ENCODE results near the gene THSD7A.

The THSD7A gene

GRCh38 chr7:11760372-11760771, 71.6 kb downstream of the THSD7A start:
- no peak overlapping the region for H3K4me3 ChIP-seq (ENCODE audit: low read depth, low read length)
- no peak overlapping the region for H2BK12ac ChIP-seq (ENCODE audit: low read length)

GRCh38 chr7:11758627-11759111, 73.3 kb downstream of the THSD7A start:
- H3K27ac ChIP-seq (ENCODE audit: low read depth, low read length) = peak overlapping the region; percentile 20
- H3K27me3 ChIP-seq (ENCODE audit: insufficient read depth, low read length) = no peaks in the 10 kb centered on the region
- H3K79me2 ChIP-seq (ENCODE audit: control insufficient read depth, insufficient read depth, low read length, poor library complexity) = no peaks in the 10 kb centered on the region
- H3K9me3 ChIP-seq (ENCODE audit: insufficient read depth, low read depth, low read length) = no peaks in the 10 kb centered on the region
- H3K4me3 ChIP-seq (ENCODE audit: low read depth, low read length) = no peak overlapping the region
- no peak overlapping the region for H4K91ac ChIP-seq (ENCODE audit: low read depth, low read length)
- H2BK120ac ChIP-seq (ENCODE audit: insufficient read depth, low read length, poor library complexity) = no peak overlapping the region
- no peak overlapping the region for H2AFZ ChIP-seq (ENCODE audit: insufficient read depth, low read length, poor library complexity)
- peak overlapping the region; percentile 27 for H2BK5ac ChIP-seq (ENCODE audit: low read depth, low read length, poor library complexity)
- no peaks in the 10 kb centered on the region for H3K36me3 ChIP-seq (ENCODE audit: control insufficient read depth in 1 of 2, insufficient read depth in 2 of 2, low read length in 2 of 2)
- no peak overlapping the region for H4K8ac ChIP-seq (ENCODE audit: low read depth, low read length)
- DNase-seq = peak; percentile 43 to 76
- H3K23ac ChIP-seq (ENCODE audit: low read length) = no peak overlapping the region
- WGBS (ENCODE audit: extremely low coverage, insufficient coverage, insufficient read length) = no CpG with 5 or more reads among the region's 2 CpGs
- H3K18ac ChIP-seq (ENCODE audit: low read length) = no peak overlapping the region
- no peak overlapping the region for H3K4ac ChIP-seq (ENCODE audit: low read depth, low read length)
- H2AK5ac ChIP-seq (ENCODE audit: low read length) = no peak overlapping the region
- H4K12ac ChIP-seq (ENCODE audit: low read depth, low read length) = no peak overlapping the region
- peaks cover 2% of the 10 kb centered on the region for H3K79me1 ChIP-seq (ENCODE audit: low read length)
- H2BK12ac ChIP-seq (ENCODE audit: low read length) = no peak overlapping the region
- H3K4me2 ChIP-seq (ENCODE audit: low read length) = no peak overlapping the region
- H3K4me1 ChIP-seq (ENCODE audit: control insufficient read depth in 1 of 2, insufficient read depth in 2 of 2, low read length in 2 of 2) = peaks cover 0 to 3% of the 10 kb centered on the region in 2 experiments
- no peak overlapping the region for H3K14ac ChIP-seq (ENCODE audit: low read length)
- no peak overlapping the region for H3K9ac ChIP-seq (ENCODE audit: low read length)

More at GRCh38 chr7:11760372-11760771, 71.6 kb downstream of the THSD7A start:
- Histone ChIP-seq H2BK5ac (ENCODE audit: low read depth, low read length, poor library complexity) (no peak overlapping the region), H3K27ac (ENCODE audit: low read depth, low read length) (no peak overlapping the region), H3K18ac (ENCODE audit: low read length) (no peak overlapping the region), H3K27me3 (ENCODE audit: insufficient read depth, low read length) (no peaks in the 10 kb centered on the region), H2AK5ac (ENCODE audit: low read length) (no peak overlapping the region), H3K79me2 (ENCODE audit: control insufficient read depth, insufficient read depth, low read length, poor library complexity) (no peaks in the 10 kb centered on the region), H4K12ac (ENCODE audit: low read depth, low read length) (no peak overlapping the region), H3K79me1 (ENCODE audit: low read length) (peaks cover 1% of the 10 kb centered on the region), H3K9me3 (ENCODE audit: insufficient read depth, low read depth, low read length) (no peaks in the 10 kb centered on the region), H2BK120ac (ENCODE audit: insufficient read depth, low read length, poor library complexity) (no peak overlapping the region), H4K91ac (ENCODE audit: low read depth, low read length) (no peak overlapping the region), H3K36me3 (ENCODE audit: control insufficient read depth in 1 of 2, insufficient read depth in 2 of 2, low read length in 2 of 2) (no peaks in the 10 kb centered on the region), H3K4me2 (ENCODE audit: low read length) (no peak overlapping the region), H3K4me1 (ENCODE audit: control insufficient read depth in 1 of 2, insufficient read depth in 2 of 2, low read length in 2 of 2) (peaks cover 0 to 1% of the 10 kb centered on the region in 2 experiments), H3K23ac (ENCODE audit: low read length) (no peak overlapping the region), H3K4ac (ENCODE audit: low read depth, low read length) (no peak overlapping the region), H3K14ac (ENCODE audit: low read length) (no peak overlapping the region), H3K9ac (ENCODE audit: low read length) (no peak overlapping the region), H2AFZ (ENCODE audit: insufficient read depth, low read length, poor library complexity) (no peak overlapping the region), H4K8ac (ENCODE audit: low read depth, low read length) (no peak overlapping the region)
- DNase-seq = peak; percentile 67 to 83
- WGBS (ENCODE audit: extremely low coverage, insufficient coverage, insufficient read length) = no CpG with 5 or more reads among the region's 3 CpGs

- no peak overlapping the region for H4K91ac ChIP-seq (ENCODE audit: low read depth, low read length)
- no peak overlapping the region for H3K18ac ChIP-seq (ENCODE audit: low read length)
- H2BK120ac ChIP-seq (ENCODE audit: insufficient read depth, low read length, poor library complexity) = no peak overlapping the region
- H2AK5ac ChIP-seq (ENCODE audit: low read length) = no peak overlapping the region
- H3K14ac ChIP-seq (ENCODE audit: low read length) = no peak overlapping the region
- no peak overlapping the region for H2BK5ac ChIP-seq (ENCODE audit: low read depth, low read length, poor library complexity)
- H3K79me2 ChIP-seq (ENCODE audit: control insufficient read depth, insufficient read depth, low read length, poor library complexity) = no peaks in the 10 kb centered on the region
- no peak overlapping the region for H3K4me3 ChIP-seq (ENCODE audit: low read depth, low read length)
- H3K4me1 ChIP-seq (ENCODE audit: control insufficient read depth in 1 of 2, insufficient read depth in 2 of 2, low read length in 2 of 2) = peaks cover 3 to 5% of the 10 kb centered on the region in 2 experiments
- no peak overlapping the region for H2BK12ac ChIP-seq (ENCODE audit: low read length)
- no peak overlapping the region for H4K12ac ChIP-seq (ENCODE audit: low read depth, low read length)
- no peaks in the 10 kb centered on the region for H3K36me3 ChIP-seq (ENCODE audit: control insufficient read depth in 1 of 2, insufficient read depth in 2 of 2, low read length in 2 of 2)
- peak in 1 of 2 donors; percentile 75 for DNase-seq
- no peak overlapping the region for H3K23ac ChIP-seq (ENCODE audit: low read length)
- H3K9me3 ChIP-seq (ENCODE audit: insufficient read depth, low read depth, low read length) = no peaks in the 10 kb centered on the region
- no peak overlapping the region for H4K8ac ChIP-seq (ENCODE audit: low read depth, low read length)
- no peak overlapping the region for H2AFZ ChIP-seq (ENCODE audit: insufficient read depth, low read length, poor library complexity)
- H3K4me2 ChIP-seq (ENCODE audit: low read length) = no peak overlapping the region
- no peak overlapping the region for H3K4ac ChIP-seq (ENCODE audit: low read depth, low read length)
- H3K27ac ChIP-seq (ENCODE audit: low read depth, low read length) = no peak overlapping the region
- H3K79me1 ChIP-seq (ENCODE audit: low read length) = peaks cover 5% of the 10 kb centered on the region
- no peaks in the 10 kb centered on the region for H3K27me3 ChIP-seq (ENCODE audit: insufficient read depth, low read length)
- no CpG with 5 or more reads among the region's 1 CpG for WGBS (ENCODE audit: extremely low coverage, insufficient coverage, insufficient read length)
- no peak overlapping the region for H3K9ac ChIP-seq (ENCODE audit: low read length)
Observed at GRCh38 chr7:11757153-11757552, 74.8 kb downstream of the THSD7A start.

- Histone ChIP-seq H3K18ac (ENCODE audit: low read length) (no peak overlapping the region), H3K9ac (ENCODE audit: low read length) (no peak overlapping the region), H2BK12ac (ENCODE audit: low read length) (peak overlapping the region; percentile 49), H3K4me2 (ENCODE audit: low read length) (no peak overlapping the region), H3K9me3 (ENCODE audit: insufficient read depth, low read depth, low read length) (no peaks in the 10 kb centered on the region), H3K4ac (ENCODE audit: low read depth, low read length) (no peak overlapping the region), H3K79me2 (ENCODE audit: control insufficient read depth, insufficient read depth, low read length, poor library complexity) (no peaks in the 10 kb centered on the region), H4K12ac (ENCODE audit: low read depth, low read length) (no peak overlapping the region), H3K27me3 (ENCODE audit: insufficient read depth, low read length) (no peaks in the 10 kb centered on the region), H2BK5ac (ENCODE audit: low read depth, low read length, poor library complexity) (peak overlapping the region; percentile 31), H2AK5ac (ENCODE audit: low read length) (no peak overlapping the region), H3K14ac (ENCODE audit: low read length) (no peak overlapping the region), H4K8ac (ENCODE audit: low read depth, low read length) (no peak overlapping the region), H3K4me3 (ENCODE audit: low read depth, low read length) (no peak overlapping the region), H2AFZ (ENCODE audit: insufficient read depth, low read length, poor library complexity) (no peak overlapping the region), H2BK120ac (ENCODE audit: insufficient read depth, low read length, poor library complexity) (no peak overlapping the region), H3K27ac (ENCODE audit: low read depth, low read length) (no peak overlapping the region), H3K79me1 (ENCODE audit: low read length) (peaks cover 10% of the 10 kb centered on the region), H3K4me1 (ENCODE audit: control insufficient read depth in 1 of 2, insufficient read depth in 2 of 2, low read length in 2 of 2) (peaks cover 8 to 10% of the 10 kb centered on the region in 2 experiments), H3K36me3 (ENCODE audit: control insufficient read depth in 1 of 2, insufficient read depth in 2 of 2, low read length in 2 of 2) (no peaks in the 10 kb centered on the region), H3K23ac (ENCODE audit: low read length) (no peak overlapping the region), H4K91ac (ENCODE audit: low read depth, low read length) (peak overlapping the region; percentile 55)
- DNase-seq = no peak
- no CpG with 5 or more reads among the region's 3 CpGs for WGBS (ENCODE audit: extremely low coverage, insufficient coverage, insufficient read length)
Observed at GRCh38 chr7:11754933-11755332, 77.1 kb downstream of the THSD7A start.

Measured in trophoblast cell (in vitro differentiated cells and primary cell).